Measurements from ENCODE around the gene HPN.

The HPN gene

DNA sequence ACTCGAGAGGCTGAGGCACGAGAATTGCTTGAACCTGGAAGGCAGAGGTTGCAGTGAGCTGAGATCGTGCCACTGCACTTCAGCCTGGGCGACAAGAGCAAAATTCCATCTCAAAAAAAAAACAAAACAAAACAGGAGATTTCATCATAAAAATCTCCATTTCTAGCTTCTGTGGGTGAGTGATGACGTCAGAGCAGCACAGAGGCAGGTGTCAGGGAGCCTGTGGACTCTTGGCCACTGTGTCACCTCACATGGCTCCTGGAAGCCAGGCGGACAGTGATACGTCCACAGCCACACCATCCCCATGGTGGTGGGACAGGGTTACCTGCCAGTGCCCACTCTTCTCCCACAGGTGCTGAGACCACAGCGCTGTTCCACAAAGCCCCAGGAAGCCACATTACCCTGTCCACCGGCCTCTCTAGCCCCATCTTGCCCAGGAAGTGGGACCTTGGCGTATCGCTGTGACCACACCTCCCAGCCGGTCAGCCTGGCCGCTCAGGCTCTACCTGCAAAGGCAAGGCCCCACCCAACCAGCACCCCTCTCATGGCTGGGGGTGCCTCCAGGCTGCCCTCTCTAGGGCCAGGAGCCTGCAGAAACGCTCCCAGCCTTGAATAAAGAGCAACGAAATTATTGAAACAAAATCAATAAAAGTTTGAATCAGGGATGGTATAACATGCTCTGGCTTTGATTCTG lies 71.6 kb downstream of the HPN start:
- Histone ChIP-seq H3K36me3 (ENCODE audit: control insufficient read depth in 2 of 2, insufficient read depth in 1 of 2, low read length in 2 of 2) (no peaks in the 10 kb centered on the region; a peak in 1 of 3 replicates), H3K9me3 (ENCODE audit: control insufficient read depth, insufficient read depth, low read depth, low read length) (no peaks in the 10 kb centered on the region), H3K27ac (ENCODE audit: extremely low read depth, low read depth, low read length) (no peak overlapping the region), H3K4me3 (ENCODE audit: low read depth, low read length) (no peak overlapping the region), H3K4me1 (ENCODE audit: control insufficient read depth, insufficient read depth, low read length) (peaks cover 2% of the 10 kb centered on the region; the same call in 1 of the 2 replicates)
- CTCF ChIA-PET, result interaction anchor here (0.8 to 3.2 kb wide), 4 partner anchors 22 to 129 kb away, joined by 4 to 29 read pairs (median 21); partner anchors contain the start of gene LGI4
- POLR2A ChIA-PET, result interaction anchor here (0.7 kb wide), 1 partner anchor 15 kb away, joined by 3 read pairs; no protein-coding TSS in a partner anchor
- TF ChIP-seq ZBTB21 (tag by site-specific recombination; IDR thresholded peaks at IDR 0.05) (0 out of 2 replicates have a peak, but pooled peaks have one; percentile 13), OSR2 (tag by site-specific recombination; IDR thresholded peaks at IDR 0.05) (0 out of 2 replicates have a peak, but pooled peaks have one; percentile 36)
- TF ChIP-seq, protein P1, sequence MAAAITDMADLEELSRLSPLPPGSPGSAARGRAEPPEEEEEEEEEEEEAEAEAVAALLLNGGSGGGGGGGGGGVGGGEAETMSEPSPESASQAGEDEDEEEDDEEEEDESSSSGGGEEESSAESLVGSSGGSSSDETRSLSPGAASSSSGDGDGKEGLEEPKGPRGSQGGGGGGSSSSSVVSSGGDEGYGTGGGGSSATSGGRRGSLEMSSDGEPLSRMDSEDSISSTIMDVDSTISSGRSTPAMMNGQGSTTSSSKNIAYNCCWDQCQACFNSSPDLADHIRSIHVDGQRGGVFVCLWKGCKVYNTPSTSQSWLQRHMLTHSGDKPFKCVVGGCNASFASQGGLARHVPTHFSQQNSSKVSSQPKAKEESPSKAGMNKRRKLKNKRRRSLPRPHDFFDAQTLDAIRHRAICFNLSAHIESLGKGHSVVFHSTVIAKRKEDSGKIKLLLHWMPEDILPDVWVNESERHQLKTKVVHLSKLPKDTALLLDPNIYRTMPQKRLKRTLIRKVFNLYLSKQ (tag by site-specific recombination; IDR thresholded peaks at IDR 0.05; ENCODE audit: borderline replicate concordance), result no peak
- TF ChIP-seq, protein P2, sequence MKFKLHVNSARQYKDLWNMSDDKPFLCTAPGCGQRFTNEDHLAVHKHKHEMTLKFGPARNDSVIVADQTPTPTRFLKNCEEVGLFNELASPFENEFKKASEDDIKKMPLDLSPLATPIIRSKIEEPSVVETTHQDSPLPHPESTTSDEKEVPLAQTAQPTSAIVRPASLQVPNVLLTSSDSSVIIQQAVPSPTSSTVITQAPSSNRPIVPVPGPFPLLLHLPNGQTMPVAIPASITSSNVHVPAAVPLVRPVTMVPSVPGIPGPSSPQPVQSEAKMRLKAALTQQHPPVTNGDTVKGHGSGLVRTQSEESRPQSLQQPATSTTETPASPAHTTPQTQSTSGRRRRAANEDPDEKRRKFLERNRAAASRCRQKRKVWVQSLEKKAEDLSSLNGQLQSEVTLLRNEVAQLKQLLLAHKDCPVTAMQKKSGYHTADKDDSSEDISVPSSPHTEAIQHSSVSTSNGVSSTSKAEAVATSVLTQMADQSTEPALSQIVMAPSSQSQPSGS (tag by site-specific recombination; IDR thresholded peaks at IDR 0.05; ENCODE audit: low read depth), result 0 out of 2 replicates have a peak, but pooled peaks have one; percentile 31

DNA sequence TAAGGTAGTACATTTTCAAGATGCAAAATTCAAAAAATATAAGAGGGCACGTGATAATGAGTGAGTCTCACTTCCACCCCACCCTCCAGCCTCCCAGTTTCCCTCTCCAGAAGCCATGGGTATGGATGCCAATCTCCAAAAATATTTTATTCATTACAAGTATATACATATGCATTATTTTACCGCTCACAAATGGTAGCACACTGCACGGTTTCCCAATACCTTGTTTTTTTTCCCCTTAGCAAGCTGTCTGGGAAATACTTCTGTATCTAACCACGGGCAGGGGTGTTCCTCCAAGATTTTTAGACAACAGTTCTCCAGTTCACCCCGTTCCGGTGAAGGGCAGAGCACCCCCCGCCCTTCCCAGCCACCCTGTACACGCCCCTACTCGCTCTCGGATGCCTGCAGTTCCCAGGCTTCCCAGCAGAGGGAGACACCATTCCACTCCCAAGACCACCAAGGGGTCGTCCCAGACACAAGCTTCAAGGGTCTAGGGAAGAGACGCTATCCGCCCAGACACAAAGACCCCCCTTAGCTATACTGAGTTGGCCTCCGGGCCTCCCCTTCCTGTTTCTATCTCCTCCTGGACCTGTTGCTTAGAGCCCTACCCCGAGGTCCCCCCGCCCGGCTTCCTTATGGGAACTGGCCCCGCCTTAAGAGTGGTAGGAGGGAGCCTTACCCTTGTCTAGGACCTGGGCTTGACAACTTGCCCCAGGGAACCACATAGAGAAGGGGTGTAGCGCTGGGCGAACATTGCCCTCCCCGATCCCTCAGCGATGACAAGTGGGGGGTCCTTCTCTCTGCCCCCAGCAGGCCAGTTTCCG lies 73.0 kb downstream of the HPN start:
- CTCF ChIA-PET, result interaction anchor here (0.6 to 6.9 kb wide), 60 partner anchors 8 to 394 kb away, joined by 3 to 101 read pairs (median 5); partner anchors contain the start of genes FXYD5, FXYD7, HAMP and LGI4
- Histone ChIP-seq H3K4me3 (ENCODE audit: low read depth, low read length) (peak overlapping the region; percentile 7), H3K4me1 (ENCODE audit: control insufficient read depth, insufficient read depth, low read length) (peaks cover 2% of the 10 kb centered on the region; the same call in 1 of the 2 replicates), H3K9me3 (ENCODE audit: control insufficient read depth, insufficient read depth, low read depth, low read length) (no peaks in the 10 kb centered on the region), H3K27ac (ENCODE audit: extremely low read depth, low read depth, low read length) (no peak overlapping the region), H3K36me3 (ENCODE audit: control insufficient read depth in 2 of 2, insufficient read depth in 1 of 2, low read length in 2 of 2) (no peaks in the 10 kb centered on the region; a peak in 1 of 3 replicates)
- POLR2A ChIA-PET, result interaction anchor here (0.5 to 1.0 kb wide), 5 partner anchors 10 to 160 kb away, joined by 3 to 5 read pairs (median 3); partner anchors contain the start of gene FXYD5
- TF ChIP-seq ZNF558 (tag by site-specific recombination; IDR thresholded peaks at IDR 0.05) (peak; percentile 13; the same call in 1 of the 2 replicates), KLF8 (tag by site-specific recombination; IDR thresholded peaks at IDR 0.05) (peak; percentile 93), ZNF660 (tag by site-specific recombination; IDR thresholded peaks at IDR 0.05) (peak; percentile 63; the same call in 1 of the 2 replicates), SCRT1 (tag by site-specific recombination; IDR thresholded peaks at IDR 0.05; ENCODE audit: borderline replicate concordance) (peak; percentile 100), ZNF324 (tag by site-specific recombination; IDR thresholded peaks at IDR 0.05) (0 out of 2 replicates have a peak, but pooled peaks have one; percentile 41), ZNF211 (tag by site-specific recombination; IDR thresholded peaks at IDR 0.05; ENCODE audit: low read depth) (no peak), GLIS1 (tag by site-specific recombination; IDR thresholded peaks at IDR 0.05) (peak; percentile 57), SP3 (tag by site-specific recombination; IDR thresholded peaks at IDR 0.05) (peak; percentile 84), ZFP69B (tag by site-specific recombination; IDR thresholded peaks at IDR 0.05) (peak; percentile 42; the same call in 1 of the 2 replicates), KLF1 (tag by site-specific recombination; IDR thresholded peaks at IDR 0.05) (peak; percentile 90), SCRT2 (tag by site-specific recombination; IDR thresholded peaks at IDR 0.05) (peak; percentile 100), ZNF600 (tag by site-specific recombination; IDR thresholded peaks at IDR 0.05) (peak; percentile 66), SP2 (tag by site-specific recombination; IDR thresholded peaks at IDR 0.05) (peak; percentile 39; the same call in 1 of the 2 replicates), ZBTB48 (tag by site-specific recombination; IDR thresholded peaks at IDR 0.05) (peak; percentile 98), ZNF341 (tag by site-specific recombination; IDR thresholded peaks at IDR 0.05; ENCODE audit: low read depth) (peak; percentile 64), ZNF658 (tag by site-specific recombination; IDR thresholded peaks at IDR 0.05) (no peak), BCL11B (tag by site-specific recombination; IDR thresholded peaks at IDR 0.05; ENCODE audit: low read depth) (no peak), ZNF585B (tag by site-specific recombination; IDR thresholded peaks at IDR 0.05) (no peak), KLF17 (tag by site-specific recombination; IDR thresholded peaks at IDR 0.05) (peak; percentile 90)
- TF ChIP-seq, protein P2 (tag by site-specific recombination; IDR thresholded peaks at IDR 0.05; ENCODE audit: low read depth), result no peak
- TF ChIP-seq, protein P3, sequence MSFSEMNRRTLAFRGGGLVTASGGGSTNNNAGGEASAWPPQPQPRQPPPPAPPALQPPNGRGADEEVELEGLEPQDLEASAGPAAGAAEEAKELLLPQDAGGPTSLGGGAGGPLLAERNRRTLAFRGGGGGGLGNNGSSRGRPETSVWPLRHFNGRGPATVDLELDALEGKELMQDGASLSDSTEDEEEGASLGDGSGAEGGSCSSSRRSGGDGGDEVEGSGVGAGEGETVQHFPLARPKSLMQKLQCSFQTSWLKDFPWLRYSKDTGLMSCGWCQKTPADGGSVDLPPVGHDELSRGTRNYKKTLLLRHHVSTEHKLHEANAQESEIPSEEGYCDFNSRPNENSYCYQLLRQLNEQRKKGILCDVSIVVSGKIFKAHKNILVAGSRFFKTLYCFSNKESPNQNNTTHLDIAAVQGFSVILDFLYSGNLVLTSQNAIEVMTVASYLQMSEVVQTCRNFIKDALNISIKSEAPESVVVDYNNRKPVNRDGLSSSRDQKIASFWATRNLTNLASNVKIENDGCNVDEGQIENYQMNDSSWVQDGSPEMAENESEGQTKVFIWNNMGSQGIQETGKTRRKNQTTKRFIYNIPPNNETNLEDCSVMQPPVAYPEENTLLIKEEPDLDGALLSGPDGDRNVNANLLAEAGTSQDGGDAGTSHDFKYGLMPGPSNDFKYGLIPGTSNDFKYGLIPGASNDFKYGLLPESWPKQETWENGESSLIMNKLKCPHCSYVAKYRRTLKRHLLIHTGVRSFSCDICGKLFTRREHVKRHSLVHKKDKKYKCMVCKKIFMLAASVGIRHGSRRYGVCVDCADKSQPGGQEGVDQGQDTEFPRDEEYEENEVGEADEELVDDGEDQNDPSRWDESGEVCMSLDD (tag by site-specific recombination; IDR thresholded peaks at IDR 0.05), result peak; percentile 72
